NCI-H187 treated with DMSO at 0.1 percent for 48 hours (cell line): ENCODE measurements around the gene SCD5.
A peak's percentile ranks its signal among the peaks of the same experiment; 100 is the strongest.

Experiments
- DNase-seq: peaks from one replicate; lab custom pipeline; 2025; lab: John Stamatoyannopoulos, UW

Gene SCD5

GRCh38 chr4:82765134-82765533, 33.5 kb downstream of the SCD5 start:
- no peak for DNase-seq

DNA sequence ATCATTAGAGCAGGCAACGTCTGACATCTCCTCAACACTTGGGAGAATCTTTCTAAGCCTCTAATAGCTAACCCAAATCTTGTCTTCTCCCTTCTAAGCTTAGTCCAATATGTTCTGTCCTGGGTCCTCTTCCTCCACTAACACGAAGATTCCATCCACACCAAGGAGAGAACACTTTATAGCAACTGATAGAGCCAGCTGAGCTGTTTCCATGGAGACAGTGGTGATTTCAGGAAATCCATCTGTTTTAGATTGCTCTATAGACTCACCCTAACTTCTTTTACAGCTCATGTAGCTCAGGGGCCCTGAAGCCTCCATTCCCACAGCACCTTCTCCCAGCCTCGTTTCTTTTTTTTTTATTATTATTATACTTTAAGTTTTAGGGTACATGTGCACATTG, 37.4 kb downstream of the SCD5 start:
- DNase-seq, result no peak

- peak; percentile 55 for DNase-seq
These were observed 39.6 kb downstream of the SCD5 start for GRCh38 chr4:82758701-82759685.

GRCh38 chr4:82756061-82756460, 42.5 kb downstream of the SCD5 start:
- no peak for DNase-seq

GRCh38 chr4:82755650-82756049, 42.9 kb downstream of the SCD5 start:
- no peak for DNase-seq

DNA sequence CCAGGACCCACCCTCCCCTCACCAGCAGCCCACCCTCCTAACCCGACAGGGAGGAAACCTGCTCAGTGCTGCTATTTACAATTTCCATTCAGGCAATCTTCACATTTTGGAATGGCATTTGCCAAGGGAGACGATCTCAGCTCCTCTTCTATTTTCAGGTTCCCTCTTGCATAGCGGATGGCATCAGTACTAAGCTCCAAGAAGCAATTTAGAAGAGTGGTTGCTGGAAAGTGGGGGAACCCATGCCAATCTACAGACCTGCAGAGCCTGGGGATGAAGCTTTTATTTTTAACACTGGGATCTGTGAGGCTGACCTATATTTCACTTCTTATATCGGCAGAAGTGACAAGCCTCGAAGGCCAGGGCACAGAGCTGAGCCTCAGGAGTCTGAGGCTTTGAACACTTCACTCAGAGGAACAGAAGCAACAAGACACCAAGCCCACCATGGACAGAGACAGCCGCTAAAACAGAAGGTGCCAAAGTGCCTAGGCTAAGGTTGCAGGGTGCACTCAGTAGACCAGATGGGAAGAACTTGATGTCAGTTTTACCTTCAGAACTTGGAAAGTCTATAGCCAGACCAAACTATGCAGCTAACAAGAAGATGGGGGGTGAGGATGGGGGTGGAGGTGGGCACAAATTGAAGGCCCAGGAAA, 44.0 kb downstream of the SCD5 start:
- DNase-seq, result no peak

GRCh38 chr4:82753725-82754410, 44.7 kb downstream of the SCD5 start:
- no peak for DNase-seq

DNA sequence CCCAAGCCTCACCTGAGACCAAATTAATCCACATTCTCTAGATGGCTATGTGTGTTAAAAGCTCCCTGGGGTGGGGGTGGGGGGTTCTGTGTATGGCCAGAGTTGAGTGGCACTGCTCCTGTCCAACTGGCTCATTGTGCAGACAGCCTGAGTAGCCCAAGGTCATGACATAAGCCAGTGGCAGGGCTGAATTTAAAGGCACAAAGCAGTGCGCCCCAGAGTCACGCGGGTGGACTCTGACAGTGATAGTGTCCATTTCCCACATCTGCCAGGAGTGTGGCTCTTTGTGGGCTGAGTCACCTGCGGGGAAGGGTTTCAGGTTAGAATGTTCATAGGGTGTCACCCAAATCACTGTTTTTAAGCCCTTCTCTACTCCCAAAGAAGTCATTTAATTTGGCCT, 45.4 kb downstream of the SCD5 start:
- no peak for DNase-seq

DNA sequence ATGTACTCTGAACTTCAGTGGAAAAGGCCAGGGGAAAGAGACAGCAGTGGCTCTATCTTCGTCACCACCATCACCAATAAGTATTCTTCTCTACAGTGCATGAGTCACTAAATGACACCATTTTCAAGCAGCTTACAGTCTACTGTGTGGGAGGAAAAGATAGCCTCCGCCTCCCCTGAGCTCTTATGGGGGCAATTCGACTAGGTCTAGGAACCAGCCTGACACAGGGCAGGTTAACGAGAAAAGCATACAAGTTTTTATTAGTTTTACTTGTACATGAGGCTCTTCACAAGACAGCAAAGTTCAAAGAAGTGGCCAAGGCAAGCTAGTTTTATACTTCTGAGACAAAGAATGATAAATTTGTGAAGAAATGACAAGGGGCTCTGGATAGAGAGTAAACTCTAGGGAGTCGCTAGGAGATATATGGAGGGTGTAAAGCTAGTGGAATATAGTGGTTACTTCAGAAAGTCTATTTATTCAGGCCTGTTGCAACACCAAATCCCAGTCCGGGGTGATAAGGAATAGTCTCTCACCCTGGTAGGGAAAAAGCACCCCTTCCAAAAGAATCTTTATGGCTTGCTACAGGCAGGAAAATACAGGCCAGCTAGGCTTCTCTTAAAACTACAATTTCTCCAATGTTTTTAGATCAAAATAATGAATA, 49.7 kb downstream of the SCD5 start:
- no peak for DNase-seq

- DNase-seq, result no peak
These were observed 50.7 kb downstream of the SCD5 start for GRCh38 chr4:82747686-82748575.

DNA sequence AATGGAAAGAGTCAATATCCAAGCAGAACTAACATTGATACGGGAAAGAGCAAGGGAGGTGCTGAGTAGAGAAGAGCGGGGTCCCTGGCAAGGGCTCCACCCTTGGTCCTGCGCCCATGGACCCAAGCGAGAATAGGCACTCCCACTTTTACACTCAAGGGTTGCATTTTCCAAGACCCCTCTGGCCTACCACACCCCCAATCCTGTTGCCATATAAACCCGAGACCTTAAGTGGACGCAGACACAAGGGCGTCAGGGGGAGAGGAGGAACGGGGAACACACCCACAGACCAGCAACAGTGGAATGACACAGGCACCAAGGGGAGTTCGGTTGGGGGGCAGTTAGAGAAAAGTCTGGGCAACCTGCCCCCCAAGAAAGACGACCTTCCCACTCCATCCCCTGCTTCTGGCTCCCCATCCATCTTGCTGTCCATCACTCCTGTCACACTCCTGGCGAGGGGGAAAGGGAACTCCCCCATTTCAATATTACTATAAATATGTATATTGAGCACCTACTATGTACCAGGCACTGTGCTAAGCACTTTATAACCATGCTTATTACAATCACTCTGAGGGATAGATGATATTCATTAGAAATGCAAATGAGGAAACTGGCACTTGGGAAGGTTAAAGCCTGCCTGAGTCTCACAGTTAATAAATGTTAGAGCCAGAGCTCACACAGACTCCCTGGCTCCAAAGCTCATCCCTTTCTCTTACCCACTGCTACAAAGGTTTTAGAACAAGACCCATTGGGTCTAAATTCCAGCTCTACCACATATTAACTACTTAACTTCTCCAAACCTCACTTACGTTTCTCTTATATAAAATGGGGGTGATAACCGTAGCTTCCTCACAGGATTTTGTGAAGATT, 51.7 kb downstream of the SCD5 start:
- no peak for DNase-seq

GRCh38 chr4:82745173-82745842, 53.3 kb downstream of the SCD5 start:
- DNase-seq, result no peak

DNA sequence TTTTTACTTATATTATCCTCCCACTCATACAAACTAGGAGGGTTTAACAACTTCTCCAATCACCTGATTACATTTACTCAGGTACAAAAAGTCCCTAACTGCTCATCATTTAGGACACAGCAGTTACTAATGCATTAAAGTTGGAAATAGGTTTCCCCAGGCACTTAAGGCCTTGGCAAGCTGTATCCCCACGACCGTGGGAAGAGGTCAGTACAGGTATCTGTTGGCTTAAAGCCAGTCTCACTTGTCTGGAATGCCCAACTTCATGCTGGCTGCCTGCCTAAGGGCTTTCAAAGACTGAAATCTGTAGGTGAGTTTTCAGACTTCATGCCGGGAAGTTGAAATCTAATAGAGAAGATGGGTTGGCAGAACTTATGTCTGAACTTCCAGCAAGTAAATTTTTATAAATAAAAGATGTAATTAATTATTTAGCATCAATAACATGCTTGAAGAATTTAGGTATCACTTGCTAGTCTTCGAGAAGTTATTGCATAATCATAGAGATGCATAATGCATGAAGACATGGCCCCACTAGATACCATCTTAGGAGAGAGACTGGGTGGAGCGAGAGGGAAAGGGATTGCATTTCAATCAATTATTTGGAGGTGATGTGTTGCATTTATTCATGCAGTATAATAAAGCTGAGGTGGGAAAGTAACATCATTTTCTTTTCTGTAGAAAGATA, 54.2 kb downstream of the SCD5 start:
- no peak for DNase-seq

DNA sequence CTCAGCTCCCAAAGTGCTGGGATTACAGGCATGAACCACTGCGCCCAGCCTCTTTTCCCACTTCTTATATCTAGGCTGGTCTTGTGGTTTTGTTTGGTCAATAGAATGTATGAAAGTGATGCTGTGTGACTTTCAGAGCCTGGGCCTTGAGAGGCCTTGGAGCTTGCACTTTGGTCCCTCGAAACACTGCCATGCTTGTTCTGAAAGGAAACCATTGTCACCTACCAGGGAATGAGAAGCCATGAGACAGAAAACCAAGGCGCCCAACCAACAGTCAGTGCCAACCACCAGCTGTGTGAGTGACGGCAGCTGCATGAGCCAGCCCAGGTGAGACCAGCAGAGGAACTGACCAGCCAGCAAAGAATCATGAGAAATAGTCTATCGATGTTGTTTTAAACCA, 57.4 kb downstream of the SCD5 start:
- no peak for DNase-seq

DNA sequence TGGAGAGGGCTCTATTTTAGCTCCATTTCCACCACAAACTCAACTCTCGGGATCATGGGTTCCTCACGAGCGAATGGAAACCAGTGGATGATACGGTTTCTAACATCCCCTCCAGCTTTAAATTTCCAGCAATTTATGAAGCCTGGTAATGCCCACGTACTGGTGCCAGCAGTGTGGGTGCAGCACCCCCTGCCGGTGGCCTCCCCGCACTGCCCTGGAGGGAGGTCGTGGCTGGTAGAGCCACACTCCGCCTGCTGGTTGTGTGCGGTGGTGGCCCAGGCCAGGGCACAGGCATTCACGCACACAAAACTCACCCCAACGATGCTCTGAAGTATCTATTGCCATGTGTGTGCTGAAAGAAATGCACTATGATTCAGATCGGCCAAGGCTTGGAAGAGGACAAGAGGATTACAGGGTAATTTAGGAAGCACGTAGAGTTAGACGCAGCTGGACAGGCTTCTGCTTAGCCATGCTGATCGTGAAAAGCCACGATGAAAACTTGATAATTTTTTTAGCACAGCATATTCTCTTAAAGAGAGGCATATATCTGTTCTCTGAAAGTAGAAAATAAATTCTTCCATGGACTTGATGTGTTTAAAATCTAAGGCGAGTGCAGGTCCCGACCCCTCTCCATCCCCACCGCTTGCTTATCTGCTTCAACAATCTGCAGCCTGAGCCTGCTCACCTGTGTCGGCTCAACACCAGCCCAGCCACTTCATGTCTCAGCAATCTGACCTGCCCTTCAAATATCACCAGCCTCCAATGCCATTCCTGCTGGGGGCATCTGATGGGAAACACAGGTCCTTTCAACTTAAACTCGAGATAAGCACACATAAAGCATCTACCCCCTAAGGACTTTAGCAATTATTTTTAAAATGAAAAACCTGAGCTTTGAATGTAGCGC, 59.1 kb downstream of the SCD5 start:
- DNase-seq, result no peak

DNA sequence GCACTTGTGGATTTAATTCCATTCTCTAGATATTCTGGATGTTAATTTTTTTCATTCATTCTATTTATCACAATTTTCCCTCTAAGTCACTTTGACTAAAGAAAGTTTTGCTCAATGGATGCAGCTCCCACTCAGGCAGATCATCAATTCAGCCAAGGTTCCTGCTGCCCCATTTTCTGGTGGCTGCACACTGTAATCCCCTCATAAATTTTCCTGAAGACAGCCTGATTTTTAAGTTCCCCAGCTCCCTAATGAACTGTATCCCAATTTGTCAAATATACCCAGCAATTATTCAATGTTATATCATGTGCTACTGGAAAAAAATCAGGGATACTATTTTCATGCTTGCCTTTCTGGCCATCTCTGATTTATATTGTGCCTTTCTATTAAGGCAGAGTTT, 61.2 kb downstream of the SCD5 start:
- no peak for DNase-seq

- DNase-seq, result no peak
These were observed 65.0 kb downstream of the SCD5 start for GRCh38 chr4:82733636-82734035.

GRCh38 chr4:82728301-82728700, 70.3 kb downstream of the SCD5 start:
- no peak for DNase-seq
